GM18867 (cell line): ENCODE data around the gene EFCAB11.
"Not testable (repeated sequence)": the region's sequence is repeated elsewhere in the genome, so short reads cannot be mapped to it uniquely, and the experiment has no call there.

Source experiments
- ATAC-seq: cut with Tn5 transposase; IDR thresholded peaks from one replicate; pipeline ENCODE4 v1.9.1; 2021; ENCODE audit warnings: mild to moderate bottlenecking, moderate library complexity; ENCODE audit not compliant: unreplicated experiment

Gene EFCAB11

DNA sequence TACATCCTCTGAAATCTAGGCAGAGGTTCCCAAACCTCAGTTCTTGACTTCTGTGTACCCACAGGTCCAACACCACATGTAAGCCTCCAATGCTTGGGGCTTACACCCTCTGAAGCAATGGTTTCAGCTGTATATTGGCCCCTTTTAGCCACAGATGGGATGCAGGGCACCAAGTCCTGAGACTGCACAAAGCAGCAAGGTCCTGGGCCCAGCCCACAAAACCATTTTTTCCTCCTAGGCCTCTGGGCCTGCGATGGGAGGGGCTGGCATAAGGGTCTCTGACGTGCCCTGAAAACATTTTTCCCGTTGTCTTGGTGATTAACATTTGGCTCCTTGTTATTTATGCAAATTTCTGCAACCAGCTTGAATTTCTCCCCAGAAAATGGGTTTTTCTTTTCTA lies 80.4 kb downstream of the EFCAB11 start:
- not testable (repeated sequence) for ATAC-seq

DNA sequence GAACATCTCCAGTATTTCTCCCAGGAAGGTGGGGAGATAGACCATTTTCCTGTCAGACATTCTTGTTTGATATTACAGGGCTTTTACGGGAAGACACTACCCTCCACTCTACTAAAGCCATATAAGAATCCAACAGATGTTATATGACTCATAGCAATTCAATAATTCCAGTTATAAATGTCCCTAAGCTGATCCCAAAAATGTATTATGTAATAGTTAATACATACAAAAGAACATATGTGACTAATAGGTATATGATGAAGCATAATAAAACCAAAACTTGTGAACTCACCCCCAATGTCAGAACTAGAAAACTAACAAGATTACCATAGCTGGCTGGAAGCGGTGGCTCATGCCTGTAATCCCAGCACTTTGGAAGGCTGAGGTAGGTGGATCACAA lies 84.2 kb downstream of the EFCAB11 start:
- ATAC-seq: no peak

GRCh38 chr14:89869606-89870005 lies 84.9 kb downstream of the EFCAB11 start:
- no peak for ATAC-seq

DNA sequence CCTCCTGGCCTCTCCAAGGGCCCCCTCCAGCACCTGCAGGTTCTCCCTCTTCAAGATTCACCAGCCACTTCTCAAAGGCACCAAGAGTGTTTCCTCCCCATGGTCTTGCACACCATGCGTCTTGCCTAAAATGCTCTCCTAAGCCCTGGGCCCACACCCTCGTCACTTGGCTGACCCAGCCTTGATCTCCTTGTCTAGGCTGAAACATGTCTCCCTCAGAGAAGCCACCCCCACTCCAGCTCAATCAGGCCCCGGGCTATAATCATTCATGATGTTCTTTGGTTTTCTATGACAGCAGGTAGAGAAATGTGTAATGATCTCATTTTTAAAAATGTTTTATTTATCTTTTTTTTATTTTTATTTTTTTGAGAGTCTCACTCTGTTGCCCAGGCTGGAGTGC lies 88.1 kb downstream of the EFCAB11 start:
- ATAC-seq: no peak

- ATAC-seq: no peak
Measured at GRCh38 chr14:89865153-89865552, 89.4 kb downstream of the EFCAB11 start.

DNA sequence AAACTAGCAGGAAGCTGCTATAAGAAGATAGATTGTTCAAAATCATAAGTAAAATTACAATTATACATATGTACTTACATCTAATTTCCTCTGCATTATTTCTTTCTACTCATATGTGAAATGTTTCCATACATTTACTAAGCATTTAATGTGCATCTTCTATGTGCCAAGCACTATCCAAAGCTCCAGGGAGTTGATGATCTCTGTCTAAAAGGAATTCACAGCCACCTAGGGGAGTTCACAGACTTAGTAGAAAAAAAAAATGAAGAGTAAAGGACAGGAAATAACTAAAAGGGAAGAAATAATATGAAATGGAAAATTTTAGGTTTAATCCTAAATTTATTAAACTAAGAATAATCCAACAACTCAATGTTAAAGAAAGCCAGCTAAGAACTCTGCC lies 91.7 kb downstream of the EFCAB11 start:
- no peak for ATAC-seq

DNA sequence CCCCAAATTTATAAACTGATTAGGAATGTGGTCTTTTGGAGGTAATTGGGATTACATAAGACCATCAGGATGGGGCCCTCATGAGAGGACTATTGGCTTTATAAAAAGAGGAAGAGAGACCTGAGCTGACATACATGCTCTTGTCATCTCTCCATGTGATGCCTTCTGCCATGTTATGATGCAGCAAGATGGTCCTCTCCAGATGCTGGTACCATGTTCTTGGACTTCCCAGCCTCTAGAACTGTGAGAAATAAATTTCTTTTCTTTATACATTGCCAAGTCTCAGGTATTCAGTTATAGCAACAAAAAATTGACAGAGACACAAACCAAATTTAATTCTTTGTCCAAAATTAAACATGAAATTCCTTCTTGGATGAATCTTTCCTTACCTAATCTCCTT lies 92.9 kb downstream of the EFCAB11 start:
- ATAC-seq: no peak

GRCh38 chr14:89858089-89858488 lies 96.4 kb downstream of the EFCAB11 start:
- no peak for ATAC-seq

DNA sequence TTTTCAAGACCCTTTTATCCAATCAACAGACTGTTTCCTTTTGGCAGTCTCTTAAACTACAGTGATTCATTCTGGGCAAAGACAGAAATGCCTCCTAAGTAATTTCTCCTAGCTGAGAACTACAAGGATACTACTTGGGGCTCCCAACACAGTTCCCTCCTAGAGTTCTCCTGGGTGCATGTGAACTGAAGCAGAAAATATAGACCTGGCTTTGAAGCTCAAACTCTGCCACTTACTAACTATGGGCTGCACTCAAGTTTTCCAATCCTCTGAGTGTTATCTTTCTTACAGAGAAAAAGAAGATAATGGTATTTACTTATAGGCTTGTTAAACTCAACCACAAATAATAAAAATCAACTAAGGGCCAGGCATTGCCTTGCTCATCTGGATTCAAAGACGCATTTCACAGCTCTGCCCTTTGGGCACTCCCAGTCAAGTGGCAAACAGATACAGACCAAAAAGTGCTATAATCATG lies 97.6 kb downstream of the EFCAB11 start:
- ATAC-seq: no peak

- no peak for ATAC-seq
Measured at GRCh38 chr14:89855961-89856656, 98.4 kb downstream of the EFCAB11 start.

DNA sequence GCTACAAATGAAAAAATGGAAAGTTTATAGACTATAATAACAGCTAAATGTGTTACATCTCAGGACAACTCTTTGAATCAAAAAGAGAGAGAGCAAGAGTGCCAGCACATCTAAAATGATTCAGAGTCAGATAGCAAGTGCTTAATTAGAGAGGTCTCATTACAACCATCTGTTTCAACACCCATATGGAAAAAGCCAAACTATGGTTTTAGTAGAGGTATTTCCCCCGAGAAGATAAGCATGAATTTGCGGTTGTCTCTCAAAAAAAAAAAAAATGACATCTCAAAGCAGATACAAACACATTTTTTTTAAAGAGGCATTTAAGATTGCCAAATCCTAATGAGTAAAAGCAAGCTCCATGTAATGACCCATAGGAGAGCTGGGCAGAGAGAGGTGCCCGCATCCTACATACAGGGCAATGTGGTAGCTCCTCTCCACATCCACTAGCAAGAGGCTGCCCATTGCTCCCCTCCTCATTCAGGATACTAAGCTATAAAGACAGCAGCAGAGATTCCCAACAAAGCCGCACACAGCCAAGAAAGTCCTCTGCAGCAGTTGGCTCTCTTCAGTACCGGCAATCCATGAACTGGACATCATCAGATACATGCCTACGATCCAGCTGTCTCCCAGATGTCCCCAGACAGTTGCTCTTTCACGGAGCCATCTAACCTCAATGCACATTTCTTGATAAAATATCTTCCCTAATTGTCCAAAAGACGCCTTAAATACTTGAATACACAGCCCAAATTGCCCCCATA lies 100.4 kb downstream of the EFCAB11 start:
- no peak for ATAC-seq

GRCh38 chr14:89851106-89851505 lies 103.4 kb downstream of the EFCAB11 start:
- ATAC-seq: no peak

DNA sequence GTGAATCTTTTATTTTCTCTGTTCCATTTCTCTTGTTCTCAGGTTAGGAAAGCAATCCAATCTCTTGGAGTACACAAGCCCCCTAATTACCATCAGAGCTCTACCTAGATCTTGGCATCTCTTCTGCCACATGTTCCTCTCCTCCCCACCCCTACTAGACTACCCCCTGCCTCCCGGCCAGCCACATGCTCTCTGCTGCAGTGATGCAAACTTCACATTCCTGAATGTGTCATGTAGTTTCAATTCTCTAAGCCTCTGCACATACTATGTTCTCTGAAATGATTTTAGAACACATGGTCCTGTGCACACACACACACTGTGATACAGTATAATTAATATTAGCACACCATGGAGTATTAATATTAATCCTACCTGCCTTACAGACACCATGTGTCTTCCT lies 104.6 kb downstream of the EFCAB11 start:
- no peak for ATAC-seq

DNA sequence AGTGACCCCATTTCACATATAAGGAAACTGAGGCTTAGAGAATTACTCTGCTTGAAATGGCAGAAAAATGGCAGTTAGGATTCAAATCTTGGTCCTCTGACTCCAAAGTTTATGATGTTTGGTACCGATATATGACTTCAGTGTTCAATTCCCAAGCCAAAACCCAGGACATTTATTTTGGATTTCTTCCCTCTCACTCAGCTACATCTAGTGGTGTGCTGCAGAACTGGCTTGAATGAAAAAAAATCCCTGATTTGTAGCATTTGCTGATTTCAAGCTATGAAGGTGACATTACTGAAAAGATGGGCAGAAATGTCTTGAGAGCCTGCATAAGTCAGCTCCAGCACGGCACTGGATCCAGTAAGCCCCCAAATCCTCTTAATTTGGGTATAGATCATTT lies 106.4 kb downstream of the EFCAB11 start:
- no peak for ATAC-seq

DNA sequence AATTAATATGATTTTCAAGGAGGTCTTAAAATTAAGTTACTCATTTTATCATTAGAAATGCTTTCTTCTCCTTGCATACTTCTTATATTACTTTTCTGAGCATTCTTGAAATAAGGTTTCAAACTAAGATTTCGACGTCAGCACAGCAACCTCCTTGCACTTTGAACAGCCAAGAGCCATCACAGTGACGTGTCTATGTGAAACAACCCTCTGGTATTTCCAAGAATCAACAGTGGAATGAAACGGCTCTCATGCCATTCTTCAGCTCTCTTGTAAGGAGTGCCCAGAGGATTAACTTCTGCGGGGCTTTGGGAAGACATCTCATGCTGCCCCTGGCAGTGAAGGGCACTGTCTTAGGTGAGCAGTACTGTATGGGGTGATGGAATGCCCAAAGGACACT lies 109.2 kb downstream of the EFCAB11 start:
- no peak for ATAC-seq

DNA sequence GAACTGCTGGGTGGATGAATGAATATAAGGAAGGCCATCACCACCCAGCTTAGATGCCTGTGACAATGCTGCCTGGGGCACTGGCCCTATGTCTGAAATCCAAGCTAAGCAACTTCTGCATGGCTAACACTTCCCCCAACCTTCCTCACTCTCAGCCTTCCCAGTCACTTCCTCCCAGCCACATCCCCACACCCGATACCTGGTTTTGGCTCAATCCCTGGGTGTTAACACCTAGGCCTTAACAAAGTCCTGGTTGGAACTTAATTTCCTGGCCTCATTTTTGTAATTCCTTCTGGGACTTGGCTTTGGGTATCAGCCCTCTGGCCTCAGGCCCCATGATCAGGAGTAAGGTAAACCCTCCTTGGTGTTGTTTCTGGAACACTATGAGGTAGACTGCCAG lies 110.0 kb downstream of the EFCAB11 start:
- no peak for ATAC-seq

DNA sequence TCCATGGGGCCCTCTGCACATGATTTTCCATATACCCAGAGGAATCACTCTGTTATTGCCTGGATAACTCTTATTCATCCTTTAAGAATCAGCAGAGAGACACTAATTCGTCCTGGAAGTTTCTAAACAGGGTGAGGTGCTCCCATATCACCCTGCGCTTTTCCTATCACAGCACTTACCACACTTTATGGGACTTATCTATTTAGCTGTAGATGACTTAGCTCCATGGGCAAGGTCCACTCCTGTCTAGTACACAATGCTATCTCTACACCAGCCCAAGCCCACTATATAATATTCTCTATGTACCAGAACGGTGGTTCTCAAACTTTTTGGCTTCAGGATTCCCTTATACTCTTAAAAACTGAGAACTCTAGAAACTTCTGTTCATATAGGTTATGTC lies 111.7 kb downstream of the EFCAB11 start:
- no peak for ATAC-seq

DNA sequence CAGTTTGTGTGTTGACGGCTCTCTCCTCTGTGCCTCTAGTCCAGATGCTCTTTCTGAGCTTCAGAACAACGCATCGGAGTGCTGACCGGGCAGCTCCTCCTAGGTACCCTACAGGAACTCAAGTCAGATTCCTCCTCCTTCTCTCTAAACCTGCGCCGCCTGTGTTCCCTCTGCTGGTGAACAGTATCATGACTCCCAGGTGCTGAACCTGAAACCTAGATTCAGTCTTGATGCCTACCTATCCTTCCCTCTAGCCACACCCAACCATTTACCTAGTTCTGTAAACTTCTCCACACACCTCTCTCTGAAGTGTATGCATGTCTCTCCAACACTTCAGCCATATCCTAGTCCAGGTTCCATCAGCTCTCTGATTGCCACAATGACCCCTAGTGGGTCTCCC lies 112.7 kb downstream of the EFCAB11 start:
- no peak for ATAC-seq

DNA sequence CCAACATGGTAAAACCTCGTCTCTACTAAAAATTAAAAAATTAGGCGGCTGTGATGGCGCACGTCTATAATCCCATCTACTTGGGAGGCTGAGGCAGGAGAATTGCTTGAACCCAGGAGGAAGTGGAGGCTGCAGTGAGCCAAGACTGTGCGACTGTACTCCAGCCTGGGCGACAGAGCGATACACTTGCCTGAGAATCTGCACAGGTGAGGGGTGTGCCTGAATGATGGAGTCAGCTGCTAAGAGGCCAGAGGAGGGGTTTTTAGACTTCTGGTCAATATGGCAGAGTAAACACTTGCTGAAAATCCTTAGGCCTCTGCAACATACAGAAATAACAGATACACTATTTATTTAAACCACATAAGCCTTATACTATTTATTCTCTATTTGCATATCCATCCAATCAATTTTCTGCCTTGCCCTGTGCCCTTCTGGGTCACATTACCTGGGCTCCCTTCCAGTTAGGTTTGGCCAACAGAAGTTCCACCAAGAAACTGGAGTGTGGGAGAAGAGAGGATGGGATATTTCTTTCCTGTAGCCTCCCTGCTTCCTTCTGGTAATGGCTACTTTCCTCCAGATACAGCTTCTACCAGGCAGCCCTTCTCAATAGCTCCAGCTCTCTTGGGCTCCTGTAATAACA lies 117.6 kb downstream of the EFCAB11 start:
- no peak for ATAC-seq

GRCh38 chr14:89833661-89834060 lies 120.9 kb downstream of the EFCAB11 start:
- no peak for ATAC-seq

GRCh38 chr14:89833120-89833532 lies 121.4 kb downstream of the EFCAB11 start:
- ATAC-seq: no peak
